SK-N-SH (cell line): ENCODE data around the gene MS4A8.

Source experiments
- CTCF ChIP-seq: fragments of 200-600 bp; sonication (generic); IDR thresholded peaks from 2 replicates; pipeline ENCODE4 v1.6.1; 2017; ENCODE audit warnings: antibody characterized with exemption, mild to moderate bottlenecking, moderate library complexity
- ELF1 ChIP-seq: IDR thresholded peaks from 2 replicates; pipeline ENCODE4 v1.4.0; 2012
- FOXM1 ChIP-seq: IDR thresholded peaks from 2 replicates; pipeline ENCODE4 v1.4.0; 2012; ENCODE audit warnings: low read depth, mild to moderate bottlenecking
- GATA2 ChIP-seq: sonication (generic); formaldehyde crosslinking; IDR thresholded peaks from 2 replicates; pipeline ENCODE4 v1.5.0; 2020; ENCODE audit warnings: mild to moderate bottlenecking, missing genetic modification reagents
- JUND ChIP-seq: IDR thresholded peaks from 2 replicates; pipeline ENCODE4 v1.4.0; 2012
- MEF2A ChIP-seq: IDR thresholded peaks from 2 replicates; pipeline ENCODE4 v1.4.0; 2012; ENCODE audit warnings: low read depth, borderline replicate concordance
- NFIC ChIP-seq: IDR thresholded peaks from 2 replicates; pipeline ENCODE4 v1.4.0; 2012; ENCODE audit warnings: borderline replicate concordance
- POLR2AphosphoS5 ChIP-seq: IDR thresholded peaks from 2 replicates; pipeline ENCODE4 v1.6.1; 2012; ENCODE audit warnings: low read depth, low read length
- RAD21 ChIP-seq: IDR thresholded peaks from 2 replicates; pipeline ENCODE4 v1.6.1; 2012; ENCODE audit warnings: mild to moderate bottlenecking, low read length
- USF1 ChIP-seq: IDR thresholded peaks from 2 replicates; pipeline ENCODE4 v1.4.0; 2012; ENCODE audit warnings: low read depth, borderline replicate concordance
- YY1 ChIP-seq: IDR thresholded peaks from 2 replicates; pipeline ENCODE4 v1.4.0; 2012; ENCODE audit warnings: low read depth, mild to moderate bottlenecking
- TF ChIP-seq, protein P1 (sequence below): fragments of 150-350 bp; IDR thresholded peaks from 2 replicates; pipeline ENCODE4 v1.6.1; 2017; ENCODE audit warnings: antibody characterized with exemption, low read length, low read depth, borderline replicate concordance
- TF ChIP-seq, protein P2 (sequence below): IDR thresholded peaks from 2 replicates; pipeline ENCODE4 v1.4.0; 2012; ENCODE audit warnings: low read depth

DNA sequence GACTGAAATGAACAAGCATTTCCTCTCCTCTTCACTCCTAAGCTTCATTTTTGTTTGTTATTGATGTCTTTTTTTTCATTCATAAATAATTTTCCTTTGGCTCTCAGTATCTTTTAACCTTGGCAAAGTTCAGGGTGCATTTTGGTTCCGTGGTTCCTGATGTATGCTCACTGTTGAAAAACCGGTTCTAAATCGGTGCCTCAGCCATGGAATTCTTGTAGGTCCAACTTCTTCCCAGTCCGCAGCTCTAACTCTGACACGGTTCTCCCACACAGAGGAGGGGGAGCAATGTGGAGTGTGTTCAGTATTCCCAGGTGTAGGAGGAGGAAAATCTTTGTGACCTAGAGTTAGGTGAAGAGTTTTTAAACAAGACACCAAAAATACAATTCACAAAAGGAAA, 44.7 kb downstream of the MS4A8 start:
- TF ChIP-seq CTCF = no peak
- no peak for TF ChIP-seq YY1
- TF ChIP-seq, protein P1, sequence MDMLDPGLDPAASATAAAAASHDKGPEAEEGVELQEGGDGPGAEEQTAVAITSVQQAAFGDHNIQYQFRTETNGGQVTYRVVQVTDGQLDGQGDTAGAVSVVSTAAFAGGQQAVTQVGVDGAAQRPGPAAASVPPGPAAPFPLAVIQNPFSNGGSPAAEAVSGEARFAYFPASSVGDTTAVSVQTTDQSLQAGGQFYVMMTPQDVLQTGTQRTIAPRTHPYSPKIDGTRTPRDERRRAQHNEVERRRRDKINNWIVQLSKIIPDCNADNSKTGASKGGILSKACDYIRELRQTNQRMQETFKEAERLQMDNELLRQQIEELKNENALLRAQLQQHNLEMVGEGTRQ = no peak
- no peak for TF ChIP-seq NFIC
- TF ChIP-seq RAD21 = no peak
- no peak for TF ChIP-seq MEF2A
- no peak for TF ChIP-seq GATA2 (CRISPR knock-in tag)
- no peak for TF ChIP-seq ELF1
- no peak for TF ChIP-seq POLR2AphosphoS5
- TF ChIP-seq, protein P2, sequence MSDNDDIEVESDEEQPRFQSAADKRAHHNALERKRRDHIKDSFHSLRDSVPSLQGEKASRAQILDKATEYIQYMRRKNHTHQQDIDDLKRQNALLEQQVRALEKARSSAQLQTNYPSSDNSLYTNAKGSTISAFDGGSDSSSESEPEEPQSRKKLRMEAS = no peak
- TF ChIP-seq USF1 = no peak
- TF ChIP-seq FOXM1 = no peak
- no peak for TF ChIP-seq JUND
